GM18861 (cell line): Measurements from ENCODE around the gene YJU2.

ENCODE experiments used
- ATAC-seq: cut with Tn5 transposase; IDR thresholded peaks from one replicate; pipeline ENCODE4 v1.9.1; 2021; ENCODE audit not compliant: unreplicated experiment

The YJU2 gene

GRCh38 chr19:4295972-4296771 lies 49.3 kb downstream of the YJU2 start:
- ATAC-seq, result no peak

DNA sequence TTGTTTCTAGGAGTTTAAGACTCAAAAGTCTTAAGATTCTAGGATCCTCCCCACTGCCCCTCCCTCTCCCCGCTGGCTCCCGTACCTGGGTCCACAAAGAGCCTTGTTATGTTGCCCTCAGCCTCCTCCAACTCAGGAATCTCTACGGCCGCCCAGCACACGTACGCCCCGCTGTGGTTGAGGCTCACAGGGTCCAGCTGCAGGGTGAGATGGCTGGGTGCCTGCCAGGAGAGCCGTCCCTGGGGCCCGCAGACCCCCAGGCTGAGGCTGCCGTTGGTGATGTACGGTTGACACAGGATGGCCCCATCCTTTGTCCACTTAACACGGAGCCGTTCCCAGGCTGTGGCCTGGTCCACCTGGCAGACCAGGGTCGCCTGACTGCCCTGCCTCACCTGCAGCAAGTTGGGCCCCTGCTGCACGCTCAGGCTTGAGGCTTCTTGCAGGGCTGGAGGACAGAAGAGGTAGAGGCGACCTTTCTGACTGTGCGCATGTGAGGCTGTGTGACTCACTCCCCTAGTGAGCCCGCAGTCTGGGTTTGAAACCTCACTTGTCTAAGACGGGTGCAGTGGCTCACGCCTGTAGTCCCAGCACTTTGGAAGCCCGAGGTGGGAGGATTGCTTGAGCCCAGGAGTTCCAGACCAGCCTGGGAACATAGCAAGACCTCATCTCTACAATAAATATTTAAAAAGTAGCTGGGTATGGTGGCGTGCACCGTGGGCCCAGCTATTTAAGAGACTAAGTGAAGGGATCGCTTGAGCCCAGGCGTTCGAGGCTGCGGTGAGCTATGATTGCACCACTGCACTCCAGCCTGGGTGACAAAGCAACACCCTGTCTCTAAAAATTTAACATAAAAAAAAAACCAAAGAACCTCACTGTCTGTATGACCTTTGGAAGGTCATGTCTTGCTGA lies 51.3 kb downstream of the YJU2 start:
- no peak for ATAC-seq

DNA sequence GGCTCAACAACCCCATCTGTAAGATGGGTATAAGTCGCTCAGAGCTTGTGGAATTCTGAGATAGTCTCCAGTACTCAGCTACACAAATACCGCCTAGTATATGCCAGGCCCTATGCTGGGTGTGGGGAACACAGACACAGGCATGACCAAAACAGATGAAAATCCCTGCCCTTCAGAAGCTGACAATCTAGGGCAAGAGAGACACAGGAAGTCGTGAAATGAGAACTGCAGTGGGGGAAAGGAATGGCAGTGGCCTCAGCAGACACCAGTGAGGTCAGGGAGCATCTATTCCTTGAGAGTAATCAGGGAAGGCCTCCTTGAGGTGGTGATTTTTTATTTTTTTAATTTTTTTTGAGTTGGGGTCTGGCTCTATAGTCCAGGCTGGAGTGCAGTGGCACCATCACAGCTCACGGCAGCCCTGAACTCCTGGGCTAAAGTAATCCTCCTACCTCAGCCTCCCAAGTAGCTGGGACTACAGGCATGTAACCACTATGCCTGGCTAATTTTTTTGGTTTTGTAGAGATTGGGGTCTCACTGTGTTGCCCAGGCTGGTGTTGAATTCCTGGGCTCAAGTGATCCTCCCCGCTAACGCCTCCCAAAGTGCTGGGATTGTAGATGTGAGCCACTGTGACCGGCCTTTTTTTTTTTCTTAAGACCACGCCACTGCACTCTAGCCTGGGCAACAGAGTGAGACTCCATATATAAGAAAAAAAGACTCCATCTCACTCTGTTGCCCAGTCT lies 52.1 kb downstream of the YJU2 start:
- no peak for ATAC-seq

DNA sequence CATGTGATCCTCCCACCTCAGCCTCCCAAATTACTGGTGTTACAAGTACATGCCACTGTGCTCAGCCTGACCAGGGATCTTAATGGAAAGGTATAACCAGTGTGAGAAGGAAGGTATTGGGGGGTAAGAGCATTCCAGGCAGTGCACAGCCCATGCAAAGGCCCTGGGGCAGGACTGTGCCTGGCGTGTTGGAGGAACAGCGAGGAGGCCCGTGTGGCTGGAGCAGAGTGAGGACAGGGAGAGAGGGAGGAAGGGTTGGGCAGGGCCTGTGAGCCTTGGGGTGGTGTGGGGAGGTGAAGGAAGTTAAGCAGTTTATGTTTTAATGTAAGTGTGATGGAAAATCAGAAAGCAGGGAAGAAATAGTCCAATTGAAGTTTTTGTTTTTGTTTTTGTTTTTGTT lies 53.7 kb downstream of the YJU2 start:
- ATAC-seq, result no peak

GRCh38 chr19:4301590-4302242 lies 54.8 kb downstream of the YJU2 start:
- no peak for ATAC-seq

DNA sequence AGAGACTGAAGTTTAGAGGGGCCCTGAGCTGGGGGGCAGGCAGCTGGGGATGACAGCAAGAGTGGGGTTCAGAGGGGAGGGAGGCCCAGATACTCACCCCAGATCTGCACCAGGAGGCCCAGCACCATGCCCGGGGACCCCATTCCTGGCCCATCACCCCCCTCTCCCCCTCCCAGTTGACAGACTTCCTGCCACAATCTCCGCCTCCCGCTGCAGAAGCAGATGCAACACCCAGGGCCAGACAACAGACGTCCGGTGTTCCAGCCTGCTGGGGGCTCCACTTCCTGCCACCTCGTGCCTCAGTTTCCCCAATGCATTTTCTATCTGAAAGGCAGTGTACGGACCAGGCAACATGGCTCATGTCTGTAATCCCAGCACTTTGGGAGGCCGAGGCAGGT lies 55.4 kb downstream of the YJU2 start, which contains the start of gene TMIGD2:
TSS of gene TMIGD2 (minus strand) at position 147 of the 398 bp plus-strand sequence. CDS start at position 143, 4 bp downstream.
- no peak for ATAC-seq

DNA sequence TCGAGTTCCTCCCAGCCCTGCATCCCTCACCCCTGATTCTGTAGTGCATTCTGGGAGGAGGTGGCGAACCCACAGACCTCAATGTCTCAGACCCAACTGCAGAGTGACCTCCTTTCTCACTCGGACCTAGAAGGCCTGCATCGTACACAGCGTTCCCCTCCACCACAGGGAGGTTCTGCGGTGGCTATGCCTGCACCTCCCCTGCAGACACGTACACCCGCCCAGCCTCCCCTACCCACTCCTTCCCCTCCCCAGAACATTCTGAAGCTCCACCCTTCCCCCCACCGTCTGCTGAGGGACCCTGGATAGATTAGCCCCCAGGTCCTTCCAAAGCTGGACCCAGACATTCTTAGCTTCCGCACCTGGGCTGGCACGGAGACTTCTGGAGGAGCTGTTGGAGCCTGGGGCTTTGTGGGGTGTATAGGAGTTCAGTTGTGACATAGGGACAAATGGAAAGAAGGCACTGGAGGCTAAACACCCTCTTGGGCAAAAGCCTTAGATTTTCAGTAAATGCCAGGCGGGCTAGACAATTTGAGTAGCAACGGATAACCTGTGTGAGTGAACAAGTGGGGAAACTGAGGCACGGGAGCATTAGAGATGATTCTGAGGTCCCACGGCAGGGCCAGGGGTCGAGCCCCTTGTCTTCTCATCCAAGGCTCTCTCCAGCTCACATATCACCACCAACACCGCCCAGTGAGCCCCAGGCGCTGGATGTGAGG lies 57.1 kb downstream of the YJU2 start:
- ATAC-seq, result no peak

DNA sequence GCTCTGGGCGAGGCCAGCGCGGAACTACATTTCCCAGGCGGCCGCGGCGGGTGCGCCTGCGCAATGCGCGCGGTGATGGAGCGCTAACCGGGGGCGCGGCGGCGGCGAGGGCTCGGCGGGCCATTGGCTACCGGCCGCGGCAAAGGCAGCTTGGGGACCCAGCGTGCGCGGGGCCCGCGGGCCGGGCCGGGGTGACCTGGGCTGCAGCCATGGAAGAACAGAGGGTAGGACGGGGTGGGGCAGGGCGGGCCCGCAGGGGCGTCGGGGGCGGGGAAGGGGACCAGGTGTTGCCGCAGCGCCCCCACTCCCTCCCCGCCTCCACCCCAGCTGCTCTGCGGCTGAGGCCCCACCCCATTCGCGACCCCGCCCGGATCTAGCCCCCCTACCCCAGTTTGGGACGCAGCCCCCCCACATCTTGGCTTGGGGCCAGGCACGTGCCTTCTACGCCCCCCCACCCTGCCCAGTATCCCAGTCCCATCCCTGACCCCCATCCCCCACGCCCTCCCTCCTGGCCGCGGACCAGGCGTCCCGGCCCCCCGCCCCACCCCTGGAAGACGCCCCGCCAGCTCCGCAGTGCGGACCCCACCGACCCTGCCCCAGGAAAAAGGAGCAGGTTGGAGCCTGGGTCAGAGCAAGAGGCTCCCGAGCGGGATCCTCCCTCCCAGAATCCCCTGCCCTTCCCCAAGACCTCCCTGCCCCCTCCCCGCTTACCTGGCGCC lies 57.8 kb downstream of the YJU2 start, which contains the start of gene FSD1:
TSS of gene FSD1 (plus strand) at position 61 of the 719 bp plus-strand sequence. CDS start at position 210, 149 bp downstream.
- no peak for ATAC-seq

- no peak for ATAC-seq
Measured at GRCh38 chr19:4305257-4305612, 58.4 kb downstream of the YJU2 start.

- ATAC-seq, result no peak
Measured at GRCh38 chr19:4305659-4306058, 58.8 kb downstream of the YJU2 start.

DNA sequence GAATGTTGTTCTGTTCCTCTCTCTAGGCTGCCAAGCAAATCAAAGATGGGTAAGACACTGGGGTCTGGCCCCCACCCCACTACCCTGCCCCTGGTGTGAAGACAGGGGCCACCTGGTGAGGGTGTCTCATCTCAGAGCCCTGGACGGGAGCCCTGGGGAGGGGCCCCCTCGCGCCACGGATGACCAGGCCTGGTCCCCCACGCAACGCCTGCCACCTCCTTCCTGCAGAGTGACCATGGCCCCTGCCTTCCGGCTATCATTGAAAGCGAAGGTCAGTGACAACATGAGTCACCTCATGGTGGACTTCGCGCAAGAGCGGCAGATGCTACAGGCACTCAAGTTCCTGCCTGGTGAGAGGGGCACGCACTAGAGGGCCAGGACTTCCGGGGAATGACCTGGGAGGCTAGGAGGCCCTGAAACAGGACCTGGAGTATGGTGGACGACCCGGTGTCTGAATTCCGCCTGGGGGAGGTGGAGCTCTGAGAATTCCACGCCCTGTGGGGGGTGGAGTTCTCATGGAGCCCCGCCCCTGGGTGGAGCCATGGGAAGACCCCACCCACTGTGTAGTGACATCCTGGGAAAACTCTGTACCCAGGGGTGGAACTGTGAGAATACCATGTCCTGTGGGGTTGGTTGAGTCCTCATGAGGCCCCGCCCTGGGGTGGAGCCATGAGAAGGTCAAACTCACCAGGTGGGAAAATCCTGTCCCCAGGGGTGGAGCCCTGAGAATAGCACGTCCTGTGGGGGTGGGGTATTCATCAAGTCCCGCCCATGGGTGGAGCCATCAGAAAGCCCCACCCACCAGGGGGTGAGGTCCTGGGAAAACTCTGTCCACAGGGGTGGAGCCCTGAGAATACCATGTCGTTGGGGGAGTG lies 63.6 kb downstream of the YJU2 start:
- ATAC-seq, result no peak

DNA sequence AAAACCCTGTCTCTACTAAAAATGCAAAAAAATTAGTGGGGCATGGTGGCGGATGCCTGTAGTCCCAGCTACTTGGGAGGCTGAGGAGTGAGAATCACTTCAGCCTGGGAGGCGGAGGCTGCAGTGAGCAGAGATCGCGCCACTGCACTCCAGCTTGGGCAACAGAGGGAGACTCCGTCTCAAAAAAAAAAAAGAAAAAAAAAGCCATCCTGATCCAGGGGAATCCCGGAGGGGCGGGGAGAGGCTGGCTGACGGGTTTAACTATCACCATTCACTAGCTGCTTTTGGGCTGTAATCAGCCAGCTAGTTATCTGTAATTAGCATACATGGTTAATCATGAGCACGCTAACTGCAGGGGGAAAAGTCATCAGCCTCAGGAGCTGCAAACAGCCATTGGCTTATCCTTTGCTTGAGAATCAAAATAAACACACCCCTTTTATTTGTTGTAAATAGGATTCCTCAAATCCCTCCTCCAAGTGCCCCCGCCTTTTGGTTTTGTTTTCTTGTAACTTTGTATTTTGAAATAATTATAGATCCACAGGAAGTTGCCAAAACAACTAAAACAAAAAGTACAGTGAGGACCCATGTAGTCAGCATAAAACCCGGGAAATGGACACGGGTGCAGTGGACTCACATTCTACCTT lies 67.1 kb downstream of the YJU2 start:
- no peak for ATAC-seq

- ATAC-seq, result no peak
Measured at GRCh38 chr19:4316956-4317355, 70.1 kb downstream of the YJU2 start.

DNA sequence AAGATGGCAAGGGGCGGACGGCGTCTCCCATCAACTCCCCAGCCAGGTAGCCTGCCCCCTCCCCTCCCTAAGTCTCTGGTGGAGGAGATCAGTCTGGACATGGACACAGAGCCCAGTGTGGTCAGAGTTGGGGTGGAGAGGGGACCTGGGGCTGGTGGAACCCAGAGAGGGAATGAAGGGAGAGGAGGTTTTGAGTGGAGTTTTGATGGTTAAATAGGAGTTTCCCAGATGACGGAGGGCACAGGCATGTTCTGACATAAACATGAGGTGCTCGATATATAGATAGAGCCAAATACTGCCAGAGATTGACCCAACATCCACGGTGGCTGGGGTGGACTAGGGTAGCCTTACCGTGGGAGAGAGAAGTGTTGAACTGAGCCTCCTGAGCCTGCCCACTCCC lies 71.6 kb downstream of the YJU2 start:
- no peak for ATAC-seq
